Testis (tissue), 2 donors: ENCODE results near the gene AHR.

ENCODE experiments used
- CTCF ChIP-seq, 3 experiments: fragments of 450-650 bp in 2 of 3; fragments of 200-600 bp in 1 of 3; sonication (generic) in 1 of 3; IDR thresholded peaks; one replicate each; pipeline ENCODE4 v1.5.1; 2016 to 2019; ENCODE audit warnings: antibody characterized with exemption in 3 of 3, mild to moderate bottlenecking in 2 of 3, moderate library complexity in 1 of 3
- POLR2A ChIP-seq: fragments of 450-650 bp; IDR thresholded peaks from one replicate; pipeline ENCODE4 v1.6.1; 2017; ENCODE audit warnings: antibody characterized with exemption, mild to moderate bottlenecking, moderate library complexity

- TF ChIP-seq POLR2A (no peak), CTCF (IDR thresholded peaks at IDR 0.05) (no peak)
Observed at GRCh38 chr7:17385612-17386011, 87.2 kb downstream of the AHR start.
